CD4-positive, CD25-positive, alpha-beta regulatory T cell (primary cell): ENCODE data around the gene UBE2D2. TPM values are rescaled to one million over a fixed set of nuclear protein-coding genes. Genes with fewer than 3 reads are reported as not detected.
A peak's percentile ranks its signal among the peaks of the same experiment; 100 is the strongest.
"Not testable (repeated sequence)": the region's sequence is repeated elsewhere in the genome, so short reads cannot be mapped to it uniquely, and the experiment has no call there.

ENCODE experiments used
- ATAC-seq, 2 donors: fragments of 150-1000 bp; cut with Tn5 transposase; one replicate each; pipeline ENCODE4 v1.10.0; 2021; ENCODE audit warnings: low read depth in 2 of 2, moderate number of reproducible peaks in 2 of 2, moderate library complexity in 1 of 2
- DNase-seq, 3 donors: peaks; one replicate each; pipeline versions ENCODE4 v3.0.0 to v3.0.0-alpha.2; 2012 to 2022; ENCODE audit warnings: mixed read lengths in 1 of 3
- H3K27ac ChIP-seq: one replicate; pipeline ENCODE4 v1.7.0; 2013; ENCODE audit warnings: mild to moderate bottlenecking, low read length; ENCODE audit not compliant: insufficient read depth, poor library complexity, severe bottlenecking
- H3K27me3 ChIP-seq: one replicate; pipeline ENCODE4 v1.7.0; 2013; ENCODE audit warnings: low read length; ENCODE audit not compliant: control insufficient read depth, insufficient read depth
- H3K36me3 ChIP-seq: one replicate; pipeline ENCODE4 v1.7.0; 2013; ENCODE audit warnings: mild to moderate bottlenecking, low read length, moderate library complexity; ENCODE audit not compliant: control insufficient read depth, insufficient read depth
- H3K4me1 ChIP-seq: 2 replicates; pipeline ENCODE4 v1.7.0; 2013; ENCODE audit warnings: mild to moderate bottlenecking, low read length; ENCODE audit not compliant: insufficient read depth, control insufficient read depth, poor library complexity, severe bottlenecking
- H3K4me3 ChIP-seq: one replicate; pipeline ENCODE4 v1.7.0; 2013; ENCODE audit warnings: low read depth, mild to moderate bottlenecking, low read length, moderate library complexity
- H3K9me3 ChIP-seq, 2 experiments: 1 replicate in 1 of 2; 2 replicates in 1 of 2; pipeline ENCODE4 v1.7.0; 2013; ENCODE audit warnings: low read length in 2 of 2, mild to moderate bottlenecking in 1 of 2, moderate library complexity in 1 of 2; ENCODE audit not compliant: control insufficient read depth in 2 of 2
- H3K27ac Mint-ChIP-seq, 3 donors: one replicate each; pipeline ENCODE4 v1.8.0; 2020 to 2022; ENCODE audit warnings: mild to moderate bottlenecking in 3 of 3, mixed read lengths in 3 of 3, moderate library complexity in 2 of 3
- H3K27me3 Mint-ChIP-seq: one replicate; pipeline ENCODE4 v1.8.0; 2022; ENCODE audit warnings: mild to moderate bottlenecking, mixed read lengths
- H3K36me3 Mint-ChIP-seq: one replicate; pipeline ENCODE4 v1.8.0; 2020; ENCODE audit warnings: mixed read lengths
- H3K4me1 Mint-ChIP-seq, 4 donors: one replicate each; pipeline ENCODE4 v1.8.0; 2020 to 2022; ENCODE audit warnings: mixed read lengths in 4 of 4, mild to moderate bottlenecking in 1 of 4
- H3K4me3 Mint-ChIP-seq, 4 donors: one replicate each; pipeline ENCODE4 v1.8.0; 2020 to 2022; ENCODE audit warnings: mild to moderate bottlenecking in 4 of 4, mixed read lengths in 4 of 4, moderate library complexity in 3 of 4
- H3K9me3 Mint-ChIP-seq, 7 donors: one replicate each; pipeline ENCODE4 v1.8.0; 2020 to 2022; ENCODE audit warnings: mixed read lengths in 7 of 7, mild to moderate bottlenecking in 3 of 7, moderate library complexity in 2 of 7
- polyA plus RNA-seq, 4 donors: library from polyadenylated mRNA; unstranded; fragments of 300-500 nt; fragmentation: Illumina TruSeq; gene quantifications; one replicate each; pipeline ENCODE4 v1.2.3, GENCODE V29; 2021
- total RNA-seq: library from RNA; stranded (reverse); gene quantifications from one replicate; pipeline ENCODE4 v1.2.3, GENCODE V29; 2022

The UBE2D2 gene
- total and polyA plus RNA-seq, 5 donors from 2014 or later, result 181 to 376 (median 331) TPM

GRCh38 chr5:139528695-139529094 lies 32.4 kb upstream of the UBE2D2 start:
- H3K4me1 Mint-ChIP-seq, H3K4me3 Mint-ChIP-seq, H3K27me3 ChIP-seq, H3K27me3 Mint-ChIP-seq, DNase-seq, H3K9me3 ChIP-seq, ATAC-seq, H3K4me3 ChIP-seq, H3K36me3 ChIP-seq, H3K27ac Mint-ChIP-seq, H3K4me1 ChIP-seq, H3K9me3 Mint-ChIP-seq, H3K36me3 Mint-ChIP-seq, H3K27ac ChIP-seq: not testable (repeated sequence)

GRCh38 chr5:139530079-139530478 lies 31.1 kb upstream of the UBE2D2 start:
- not testable (repeated sequence) for H3K9me3 ChIP-seq, H3K36me3 ChIP-seq, ATAC-seq, DNase-seq, H3K9me3 Mint-ChIP-seq, H3K27ac ChIP-seq, H3K4me3 ChIP-seq, H3K27me3 ChIP-seq, H3K36me3 Mint-ChIP-seq, H3K4me1 Mint-ChIP-seq, H3K4me1 ChIP-seq, H3K27ac Mint-ChIP-seq, H3K4me3 Mint-ChIP-seq, H3K27me3 Mint-ChIP-seq

- H3K36me3 ChIP-seq, result no peaks in the 10 kb centered on the region
- Mint-ChIP-seq H3K4me3 (no peak overlapping the region), H3K27ac (no peak overlapping the region), H3K9me3 (peaks cover 0 to 5% (median 0%) of the 10 kb centered on the region in 7 donors), H3K27me3 (peaks cover 4% of the 10 kb centered on the region), H3K4me1 (no peaks in the 10 kb centered on the region), H3K36me3 (no peaks in the 10 kb centered on the region)
- no peak for DNase-seq
- H3K4me3 ChIP-seq, result no peak overlapping the region
- no peak overlapping the region for H3K27ac ChIP-seq
- H3K27me3 ChIP-seq, result no peaks in the 10 kb centered on the region
- no peaks in the 10 kb centered on the region for H3K4me1 ChIP-seq
- ATAC-seq, result no peak
- no peaks in the 10 kb centered on the region for H3K9me3 ChIP-seq
Observed at GRCh38 chr5:139531772-139532169, 29.4 kb upstream of the UBE2D2 start.

- Histone ChIP-seq H3K4me3 (peak overlapping the region; percentile 48), H3K9me3 (no peaks in the 10 kb centered on the region), H3K27me3 (no peaks in the 10 kb centered on the region), H3K27ac (peak overlapping the region; percentile 14), H3K4me1 (peaks cover 6% of the 10 kb centered on the region), H3K36me3 (no peaks in the 10 kb centered on the region)
- peak overlapping the region; percentile 38 to 77 (median 54) for H3K4me3 Mint-ChIP-seq
- ATAC-seq (peak; percentile 94 to 96), DNase-seq (peak; percentile 32 to 73 (median 50))
- peak overlapping the region in 2 of 3 donors; percentile 25 to 77 for H3K27ac Mint-ChIP-seq
- H3K9me3 Mint-ChIP-seq, result peaks cover 0 to 6% (median 0%) of the 10 kb centered on the region in 7 donors
- peaks cover 3 to 12% (median 8%) of the 10 kb centered on the region in 4 donors for H3K4me1 Mint-ChIP-seq
- no peaks in the 10 kb centered on the region for H3K27me3 Mint-ChIP-seq
- H3K36me3 Mint-ChIP-seq, result no peaks in the 10 kb centered on the region
Observed at GRCh38 chr5:139543423-139543991, 17.6 kb upstream of the UBE2D2 start.

GRCh38 chr5:139546593-139546992 lies 14.5 kb upstream of the UBE2D2 start:
- not testable (repeated sequence) for H3K27ac ChIP-seq, H3K9me3 Mint-ChIP-seq, H3K36me3 Mint-ChIP-seq, ATAC-seq, H3K9me3 ChIP-seq, DNase-seq, H3K27me3 Mint-ChIP-seq, H3K36me3 ChIP-seq, H3K27ac Mint-ChIP-seq, H3K4me3 ChIP-seq, H3K4me1 ChIP-seq, H3K27me3 ChIP-seq
- H3K4me3 Mint-ChIP-seq, result peak overlapping the region in 1 of 4 donors; percentile 21
- H3K4me1 Mint-ChIP-seq, result peaks cover 4 to 15% (median 9%) of the 10 kb centered on the region in 4 donors

- ATAC-seq (no peak), DNase-seq (no peak)
- peaks cover 0 to 6% (median 0%) of the 10 kb centered on the region in 7 donors for H3K9me3 Mint-ChIP-seq
- peak overlapping the region in 1 of 3 donors; percentile 26 for H3K27ac Mint-ChIP-seq
- no peaks in the 10 kb centered on the region for H3K36me3 Mint-ChIP-seq
- Histone ChIP-seq H3K27ac (no peak overlapping the region), H3K9me3 (no peaks in the 10 kb centered on the region), H3K4me1 (no peaks in the 10 kb centered on the region), H3K27me3 (no peaks in the 10 kb centered on the region), H3K4me3 (no peak overlapping the region), H3K36me3 (no peaks in the 10 kb centered on the region)
- H3K4me3 Mint-ChIP-seq, result no peak overlapping the region
- H3K27me3 Mint-ChIP-seq, result peaks cover 6% of the 10 kb centered on the region
- H3K4me1 Mint-ChIP-seq, result peaks cover 6 to 16% (median 8%) of the 10 kb centered on the region in 4 donors
Observed at GRCh38 chr5:139549162-139549894, 11.8 kb upstream of the UBE2D2 start.

GRCh38 chr5:139550051-139550872 lies 10.9 kb upstream of the UBE2D2 start:
- H3K27me3 Mint-ChIP-seq, H3K27me3 ChIP-seq, ATAC-seq, H3K36me3 ChIP-seq, H3K4me3 Mint-ChIP-seq, H3K4me1 ChIP-seq, H3K9me3 Mint-ChIP-seq, H3K9me3 ChIP-seq, H3K27ac ChIP-seq, H3K4me3 ChIP-seq, H3K36me3 Mint-ChIP-seq, H3K27ac Mint-ChIP-seq: not testable (repeated sequence)
- peak in 1 of 3 donors; percentile 10 for DNase-seq
- peaks cover 6 to 16% (median 8%) of the 10 kb centered on the region in 4 donors for H3K4me1 Mint-ChIP-seq
